Measurements from ENCODE around the gene PIK3C3.

Gene PIK3C3

GRCh38 chr18:42030586-42031182, 75.7 kb downstream of the PIK3C3 start:
- H3K27me3 ChIP-seq: no peaks in the 10 kb centered on the region
- H3K36me3 ChIP-seq: peaks cover 70% of the 10 kb centered on the region
- no peak overlapping the region for H3K27ac ChIP-seq
- no peak overlapping the region for H3K4me3 ChIP-seq (ENCODE audit: low read depth in 1 of 2, low read length in 1 of 2)
- no peaks in the 10 kb centered on the region for H3K9me3 ChIP-seq
- no peaks in the 10 kb centered on the region for H3K4me1 ChIP-seq (ENCODE audit: control insufficient read depth in 1 of 2, insufficient read depth in 1 of 2, low read depth in 1 of 2, low read length in 1 of 2)
- no peak for TF ChIP-seq CTCF (IDR thresholded peaks at IDR 0.05)

DNA sequence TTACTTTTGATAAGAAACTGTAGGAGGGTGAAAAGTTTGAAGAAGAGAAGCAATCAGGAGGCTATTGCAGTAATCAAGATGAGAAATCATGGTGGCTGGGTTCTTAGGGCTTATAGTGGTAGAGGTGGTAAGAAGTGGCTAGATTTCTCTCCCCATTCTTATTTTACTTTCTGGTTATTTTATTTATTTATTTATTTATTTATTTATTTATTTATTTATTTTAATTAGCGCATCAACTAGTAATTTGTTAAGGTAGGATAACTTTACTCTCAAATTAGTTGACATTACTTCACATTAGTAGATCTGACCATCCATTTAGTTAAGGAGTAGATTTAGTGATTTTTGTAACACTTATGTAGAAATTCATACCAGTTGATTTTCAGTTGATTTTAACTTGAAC, 77.4 kb downstream of the PIK3C3 start:
- no peaks in the 10 kb centered on the region for H3K27me3 ChIP-seq
- H3K4me1 ChIP-seq (ENCODE audit: control insufficient read depth in 1 of 2, insufficient read depth in 1 of 2, low read depth in 1 of 2, low read length in 1 of 2): no peaks in the 10 kb centered on the region
- H3K27ac ChIP-seq: no peak overlapping the region
- no peaks in the 10 kb centered on the region for H3K9me3 ChIP-seq
- peaks cover 77% of the 10 kb centered on the region for H3K36me3 ChIP-seq
- H3K4me3 ChIP-seq (ENCODE audit: low read depth in 1 of 2, low read length in 1 of 2): no peak overlapping the region
- TF ChIP-seq CTCF (IDR thresholded peaks at IDR 0.05): no peak

DNA sequence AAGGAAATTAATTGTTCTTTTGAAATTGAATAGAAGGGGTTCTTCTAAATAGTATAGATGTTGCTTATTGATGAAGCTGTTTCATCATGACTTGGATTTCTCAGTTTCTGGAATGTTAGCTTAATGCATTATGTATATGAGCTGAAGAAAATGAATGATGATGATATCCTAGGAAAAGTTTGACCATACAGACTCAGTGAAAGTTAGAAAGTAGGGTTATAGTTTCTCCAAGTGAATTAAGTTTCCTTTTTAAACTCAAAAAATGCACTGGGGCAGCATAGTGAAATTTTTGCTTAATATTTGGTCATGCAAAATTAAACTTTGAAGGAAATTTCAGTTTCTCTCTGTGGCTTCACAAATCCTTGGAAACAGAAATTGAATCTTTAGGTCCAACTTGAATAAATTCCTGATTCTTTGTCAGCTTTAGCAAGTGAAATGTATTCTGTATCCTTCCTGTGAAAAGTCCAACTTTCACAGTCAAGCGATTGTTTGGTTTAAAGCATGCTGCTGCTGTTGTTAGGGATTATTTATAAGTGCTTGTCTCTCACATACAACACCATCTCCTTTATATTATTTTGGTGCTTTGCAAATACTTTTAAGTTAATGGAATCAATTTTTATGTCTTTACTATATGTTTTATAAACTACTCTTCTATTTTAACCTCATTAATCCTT, 78.2 kb downstream of the PIK3C3 start:
- Histone ChIP-seq H3K36me3 (peaks cover 82% of the 10 kb centered on the region), H3K9me3 (no peaks in the 10 kb centered on the region), H3K27me3 (no peaks in the 10 kb centered on the region), H3K4me1 (ENCODE audit: control insufficient read depth in 1 of 2, insufficient read depth in 1 of 2, low read depth in 1 of 2, low read length in 1 of 2) (no peaks in the 10 kb centered on the region), H3K27ac (no peak overlapping the region), H3K4me3 (ENCODE audit: low read depth in 1 of 2, low read length in 1 of 2) (no peak overlapping the region)
- no peak for TF ChIP-seq CTCF (IDR thresholded peaks at IDR 0.05)

DNA sequence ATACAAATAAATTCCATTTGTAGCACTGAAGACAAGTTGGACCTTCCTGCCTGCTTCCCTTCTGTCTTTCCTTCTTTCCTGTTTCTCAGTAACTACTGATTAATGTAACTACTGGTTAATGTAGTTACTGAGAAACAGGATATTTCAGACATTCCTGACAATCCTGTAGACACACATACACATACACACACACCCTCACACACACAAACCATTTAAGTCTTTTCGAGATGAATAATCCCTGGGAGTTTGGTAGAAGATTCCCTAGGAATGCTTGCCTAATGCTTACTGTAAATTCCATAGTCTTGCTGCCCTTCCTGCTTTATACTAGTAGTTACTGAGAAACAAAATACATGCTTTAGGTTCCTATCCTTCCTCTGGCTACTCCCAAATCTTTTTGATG, 83.9 kb downstream of the PIK3C3 start:
- Histone ChIP-seq H3K4me1 (ENCODE audit: control insufficient read depth in 1 of 2, insufficient read depth in 1 of 2, low read depth in 1 of 2, low read length in 1 of 2) (no peaks in the 10 kb centered on the region), H3K27ac (no peak overlapping the region), H3K4me3 (ENCODE audit: low read depth in 1 of 2, low read length in 1 of 2) (no peak overlapping the region), H3K36me3 (peaks cover 88% of the 10 kb centered on the region), H3K27me3 (no peaks in the 10 kb centered on the region), H3K9me3 (no peaks in the 10 kb centered on the region)
- no peak for TF ChIP-seq CTCF (IDR thresholded peaks at IDR 0.05)

GRCh38 chr18:42039396-42039795, 84.4 kb downstream of the PIK3C3 start:
- no peak for TF ChIP-seq CTCF (IDR thresholded peaks at IDR 0.05)
- Histone ChIP-seq H3K4me1 (ENCODE audit: control insufficient read depth in 1 of 2, insufficient read depth in 1 of 2, low read depth in 1 of 2, low read length in 1 of 2) (no peaks in the 10 kb centered on the region), H3K27me3 (no peaks in the 10 kb centered on the region), H3K4me3 (ENCODE audit: low read depth in 1 of 2, low read length in 1 of 2) (no peak overlapping the region), H3K27ac (no peak overlapping the region), H3K36me3 (peaks cover 87% of the 10 kb centered on the region), H3K9me3 (no peaks in the 10 kb centered on the region)
